Measurements from ENCODE around the gene CHST9.
"Not testable (repeated sequence)": the region's sequence is repeated elsewhere in the genome, so short reads cannot be mapped to it uniquely, and the experiment has no call there.

Gene CHST9

GRCh38 chr18:27175914-27176313 lies 9.2 kb downstream of the CHST9 start:
- H3K4me3 ChIP-seq (ENCODE audit: low read depth, low read length) = no peak overlapping the region
- ChIA-PET POLR2A (no interaction called here), CTCF (no interaction called here)
- TF ChIP-seq, protein P1, sequence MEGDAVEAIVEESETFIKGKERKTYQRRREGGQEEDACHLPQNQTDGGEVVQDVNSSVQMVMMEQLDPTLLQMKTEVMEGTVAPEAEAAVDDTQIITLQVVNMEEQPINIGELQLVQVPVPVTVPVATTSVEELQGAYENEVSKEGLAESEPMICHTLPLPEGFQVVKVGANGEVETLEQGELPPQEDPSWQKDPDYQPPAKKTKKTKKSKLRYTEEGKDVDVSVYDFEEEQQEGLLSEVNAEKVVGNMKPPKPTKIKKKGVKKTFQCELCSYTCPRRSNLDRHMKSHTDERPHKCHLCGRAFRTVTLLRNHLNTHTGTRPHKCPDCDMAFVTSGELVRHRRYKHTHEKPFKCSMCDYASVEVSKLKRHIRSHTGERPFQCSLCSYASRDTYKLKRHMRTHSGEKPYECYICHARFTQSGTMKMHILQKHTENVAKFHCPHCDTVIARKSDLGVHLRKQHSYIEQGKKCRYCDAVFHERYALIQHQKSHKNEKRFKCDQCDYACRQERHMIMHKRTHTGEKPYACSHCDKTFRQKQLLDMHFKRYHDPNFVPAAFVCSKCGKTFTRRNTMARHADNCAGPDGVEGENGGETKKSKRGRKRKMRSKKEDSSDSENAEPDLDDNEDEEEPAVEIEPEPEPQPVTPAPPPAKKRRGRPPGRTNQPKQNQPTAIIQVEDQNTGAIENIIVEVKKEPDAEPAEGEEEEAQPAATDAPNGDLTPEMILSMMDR (IDR thresholded peaks at IDR 0.05; ENCODE audit: insufficient read depth, low read length, missing control alignments) = no peak
- DNase-seq (ENCODE audit: low read depth, low spot score) = no peak

GRCh38 chr18:27175245-27175644 lies 9.9 kb downstream of the CHST9 start:
- ChIA-PET CTCF (no interaction called here), POLR2A (no interaction called here)
- H3K4me3 ChIP-seq (ENCODE audit: low read depth, low read length) = no peak overlapping the region
- DNase-seq (ENCODE audit: low read depth, low spot score) = no peak
- TF ChIP-seq, protein P1 (IDR thresholded peaks at IDR 0.05; ENCODE audit: insufficient read depth, low read length, missing control alignments) = no peak

DNA sequence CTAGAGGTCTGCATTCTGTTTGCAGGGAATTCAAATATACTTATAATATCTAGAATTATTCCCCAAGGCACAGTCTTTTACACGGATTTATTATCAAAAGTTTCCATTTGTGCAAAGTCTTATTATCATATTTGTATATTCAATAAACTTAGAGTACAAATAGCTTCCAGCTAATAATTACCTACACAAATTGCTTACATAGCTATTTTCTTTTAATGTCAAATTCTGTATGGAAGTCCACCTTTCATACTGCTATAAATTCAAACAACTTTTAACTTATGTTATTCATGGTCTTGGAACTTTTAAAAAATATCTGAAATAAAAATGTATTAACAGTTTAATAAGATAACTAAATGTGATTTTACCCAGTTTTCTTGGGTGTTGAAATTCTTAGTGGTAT lies 13.1 kb downstream of the CHST9 start:
- POLR2A ChIA-PET = no interaction called here
- CTCF ChIA-PET = no interaction called here

DNA sequence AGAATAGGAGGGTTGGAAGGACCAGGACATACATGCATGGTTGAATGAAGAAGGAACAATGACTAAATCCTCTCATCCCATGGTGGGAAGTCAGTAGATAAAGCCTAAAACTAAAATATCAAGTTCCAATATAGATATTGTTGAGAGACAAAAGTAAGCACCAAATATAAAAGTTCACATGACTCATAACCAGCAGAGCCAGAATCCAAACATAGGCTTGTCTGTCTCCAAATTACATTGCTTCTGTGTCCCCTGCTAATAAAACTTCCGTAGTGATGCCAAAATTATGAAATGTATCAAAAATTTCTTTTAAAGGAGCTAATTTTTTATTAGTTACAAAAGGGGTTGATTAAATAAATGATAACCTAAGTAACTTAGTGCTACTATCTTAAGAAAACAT lies 19.7 kb downstream of the CHST9 start:
- no peak for DNase-seq (ENCODE audit: low read depth, low spot score)
- H3K4me3 ChIP-seq (ENCODE audit: low read depth, low read length) = no peak overlapping the region
- CTCF ChIA-PET = no interaction called here
- TF ChIP-seq, protein P1 (IDR thresholded peaks at IDR 0.05; ENCODE audit: insufficient read depth, low read length, missing control alignments) = no peak
- POLR2A ChIA-PET = no interaction called here

More for the DNA sequence above, 13.1 kb downstream of the CHST9 start:
- DNase-seq (ENCODE audit: low read depth, low spot score) = no peak
- H3K4me3 ChIP-seq (ENCODE audit: low read depth, low read length) = no peak overlapping the region
- TF ChIP-seq, protein P1 (IDR thresholded peaks at IDR 0.05; ENCODE audit: insufficient read depth, low read length, missing control alignments) = no peak

DNA sequence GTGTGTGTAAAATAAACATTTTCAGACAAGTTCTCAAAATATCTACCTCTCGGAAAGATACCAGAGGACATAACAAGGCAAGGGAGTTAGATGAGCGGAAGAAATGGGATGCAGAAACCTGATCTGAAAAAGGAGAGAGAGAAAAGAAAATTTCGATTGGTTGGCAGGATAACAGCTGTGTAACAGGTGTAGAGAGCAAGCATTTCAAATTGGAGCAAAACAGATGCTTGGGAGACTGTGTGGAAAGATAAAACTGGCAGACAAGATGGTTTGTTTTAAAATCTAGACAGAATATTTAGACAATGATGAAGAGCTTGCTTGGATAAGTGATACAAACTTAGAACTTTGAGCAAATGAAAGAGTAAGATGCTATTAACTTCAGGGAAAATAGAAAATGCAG lies 20.2 kb downstream of the CHST9 start:
- DNase-seq (ENCODE audit: low read depth, low spot score) = no peak
- no peak overlapping the region for H3K4me3 ChIP-seq (ENCODE audit: low read depth, low read length)
- POLR2A ChIA-PET = no interaction called here
- TF ChIP-seq, protein P1 (IDR thresholded peaks at IDR 0.05; ENCODE audit: insufficient read depth, low read length, missing control alignments) = no peak
- CTCF ChIA-PET = no interaction called here

DNA sequence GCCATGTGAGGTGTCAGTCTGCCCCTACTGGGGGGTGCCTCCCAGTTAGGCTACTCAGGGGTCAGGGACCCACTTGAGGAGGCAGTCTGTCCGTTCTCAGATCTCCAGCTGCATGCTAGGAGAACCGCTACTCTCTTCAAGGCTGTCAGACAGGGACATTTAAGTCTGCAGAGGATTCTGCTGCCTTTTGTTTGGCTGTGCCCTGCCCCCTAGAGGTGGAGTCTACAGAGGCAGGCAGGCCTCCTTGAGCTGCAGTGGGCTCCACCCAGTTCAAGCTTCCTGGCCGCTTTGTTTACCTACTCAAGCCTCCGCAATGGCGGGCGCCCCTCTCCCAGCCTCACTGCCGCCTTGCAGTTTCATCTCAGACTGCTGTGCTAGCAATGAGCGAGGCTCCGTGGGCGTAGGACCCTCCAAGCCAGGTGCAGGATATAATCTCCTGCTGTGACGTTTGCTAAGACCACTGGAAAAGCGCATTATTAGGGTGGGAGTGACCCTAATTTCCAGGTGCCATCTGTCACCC lies 21.9 kb downstream of the CHST9 start:
- DNase-seq (ENCODE audit: low read depth, low spot score) = not testable (repeated sequence)

GRCh38 chr18:27149240-27149639 lies 35.9 kb downstream of the CHST9 start:
- H3K4me3 ChIP-seq (ENCODE audit: low read depth, low read length); POLR2A ChIA-PET; CTCF ChIA-PET; DNase-seq (ENCODE audit: low read depth, low spot score): not testable (repeated sequence)

More for the DNA sequence above, 21.9 kb downstream of the CHST9 start:
- H3K4me3 ChIP-seq (ENCODE audit: low read depth, low read length); CTCF ChIA-PET; POLR2A ChIA-PET: not testable (repeated sequence)
